Peyer's patch (tissue), 4 donors: Measurements from ENCODE around the gene PLXNA2. TPM values are rescaled to one million over a fixed set of nuclear protein-coding genes. Genes with fewer than 3 reads are reported as not detected.

Experiments used
- DNase-seq, 3 donors: peaks; one replicate each; pipeline ENCODE4 v3.0.0-alpha.2; 2017 to 2019
- H3K27ac ChIP-seq, 4 donors: fragments of 200-600 bp; sonication (generic); one replicate each; pipeline ENCODE4 v1.5.1; 2016 to 2019
- H3K27me3 ChIP-seq, 2 donors: fragments of 200-600 bp; sonication (generic); one replicate each; pipeline ENCODE4 v1.5.1; 2019
- H3K36me3 ChIP-seq, 3 donors: fragments of 200-600 bp; sonication (generic); one replicate each; pipeline ENCODE4 v1.5.1; 2016 to 2019
- H3K4me1 ChIP-seq, 4 donors: fragments of 200-600 bp; sonication (generic); one replicate each; pipeline ENCODE4 v1.5.1; 2016 to 2019
- H3K4me3 ChIP-seq, 4 donors: fragments of 200-600 bp; sonication (generic); 1 replicate in 3 of 4; 2 replicates in 1 of 4; pipeline ENCODE4 v1.5.1; 2016 to 2019; ENCODE audit warnings: mild to moderate bottlenecking in 1 of 4
- H3K9me3 ChIP-seq, 4 donors: fragments of 200-600 bp; sonication (generic); one replicate each; pipeline ENCODE4 v1.5.1; 2016 to 2019; ENCODE audit warnings: mild to moderate bottlenecking in 1 of 4
- CTCF ChIP-seq, 6 experiments: fragments of 450-650 bp in 4 of 6; fragments of 200-600 bp in 2 of 6; sonication (generic) in 1 of 6; IDR thresholded peaks; one replicate each; pipeline ENCODE4 v1.5.1; 2017 to 2019; ENCODE audit warnings: antibody characterized with exemption in 6 of 6, mild to moderate bottlenecking in 3 of 6, moderate library complexity in 1 of 6
- POLR2A ChIP-seq, 2 donors: fragments of 450-650 bp; IDR thresholded peaks; one replicate each; pipeline ENCODE4 v1.5.1; 2017; ENCODE audit warnings: antibody characterized with exemption in 2 of 2, mild to moderate bottlenecking in 2 of 2, moderate library complexity in 2 of 2
- total RNA-seq, 4 donors: library from RNA; depleted of rRNA; stranded (reverse); fragments of >200 nt; gene quantifications; one replicate each; pipeline ENCODE4 v1.1.0, GENCODE V29; 2016

Gene PLXNA2
- total RNA-seq, 4 donors from 2014 or later = 51.5 to 70.2 (median 62.5) TPM

- Histone ChIP-seq H3K4me1 (peaks cover 0 to 89% (median 6%) of the 10 kb centered on the region in 4 donors), H3K9me3 (no peaks in the 10 kb centered on the region), H3K27me3 (no peaks in the 10 kb centered on the region), H3K36me3 (no peaks in the 10 kb centered on the region), H3K4me3 (peak overlapping the region in 1 of 4 donors; percentile 19), H3K27ac (peak overlapping the region in 3 of 4 donors; percentile 27 to 69 (median 60))
- TF ChIP-seq POLR2A (IDR thresholded peaks at IDR 0.05) = peak; percentile 71 to 92
- peak in 1 of 6 experiments; percentile 3 for TF ChIP-seq CTCF (IDR thresholded peaks at IDR 0.05)
- DNase-seq = peak in 2 of 3 donors; percentile 75 to 79
Measured at GRCh38 chr1:208235982-208236761, 8.0 kb downstream of the PLXNA2 start.

GRCh38 chr1:208235356-208235981 is 8.7 kb downstream of the PLXNA2 start:
- Histone ChIP-seq H3K9me3 (no peaks in the 10 kb centered on the region), H3K27ac (peak overlapping the region in 3 of 4 donors; percentile 27 to 69 (median 60)), H3K36me3 (no peaks in the 10 kb centered on the region), H3K4me3 (peak overlapping the region in 1 of 4 donors; percentile 19), H3K4me1 (peaks cover 0 to 85% (median 6%) of the 10 kb centered on the region in 4 donors), H3K27me3 (no peaks in the 10 kb centered on the region)
- DNase-seq = no peak
- TF ChIP-seq POLR2A (IDR thresholded peaks at IDR 0.05) (no peak), CTCF (IDR thresholded peaks at IDR 0.05) (no peak)

GRCh38 chr1:208234721-208235120 is 9.5 kb downstream of the PLXNA2 start:
- H3K9me3 ChIP-seq = no peaks in the 10 kb centered on the region
- H3K27ac ChIP-seq = peak overlapping the region in 1 of 4 donors; percentile 9
- no peak overlapping the region for H3K4me3 ChIP-seq
- H3K27me3 ChIP-seq = no peaks in the 10 kb centered on the region
- TF ChIP-seq CTCF (IDR thresholded peaks at IDR 0.05) (no peak), POLR2A (IDR thresholded peaks at IDR 0.05) (no peak)
- DNase-seq = no peak
- H3K36me3 ChIP-seq = no peaks in the 10 kb centered on the region
- H3K4me1 ChIP-seq = peaks cover 0 to 85% (median 6%) of the 10 kb centered on the region in 4 donors

GRCh38 chr1:208233978-208234377 is 10.2 kb downstream of the PLXNA2 start:
- H3K36me3 ChIP-seq = no peaks in the 10 kb centered on the region
- H3K27ac ChIP-seq = peak overlapping the region in 2 of 4 donors; percentile 35 to 47
- peaks cover 0 to 78% (median 6%) of the 10 kb centered on the region in 4 donors for H3K4me1 ChIP-seq
- no peak for DNase-seq
- no peak for TF ChIP-seq POLR2A (IDR thresholded peaks at IDR 0.05)
- no peaks in the 10 kb centered on the region for H3K9me3 ChIP-seq
- H3K27me3 ChIP-seq = no peaks in the 10 kb centered on the region
- no peak overlapping the region for H3K4me3 ChIP-seq

- H3K4me3 ChIP-seq = no peak overlapping the region
- no peaks in the 10 kb centered on the region for H3K36me3 ChIP-seq
- H3K27me3 ChIP-seq = no peaks in the 10 kb centered on the region
- H3K9me3 ChIP-seq = no peaks in the 10 kb centered on the region
- H3K4me1 ChIP-seq = peaks cover 0 to 74% (median 6%) of the 10 kb centered on the region in 4 donors
- peak overlapping the region in 2 of 4 donors; percentile 35 to 47 for H3K27ac ChIP-seq
- TF ChIP-seq POLR2A (IDR thresholded peaks at IDR 0.05) = no peak
- TF ChIP-seq CTCF (IDR thresholded peaks at IDR 0.05) = no peak
- DNase-seq = no peak
Measured at GRCh38 chr1:208233546-208233945, 10.6 kb downstream of the PLXNA2 start.

GRCh38 chr1:208232662-208233038 is 11.5 kb downstream of the PLXNA2 start:
- H3K9me3 ChIP-seq = no peaks in the 10 kb centered on the region
- no peak overlapping the region for H3K27ac ChIP-seq
- TF ChIP-seq POLR2A (IDR thresholded peaks at IDR 0.05) (no peak), CTCF (IDR thresholded peaks at IDR 0.05) (no peak)
- DNase-seq = no peak
- no peaks in the 10 kb centered on the region for H3K36me3 ChIP-seq
- no peaks in the 10 kb centered on the region for H3K27me3 ChIP-seq
- H3K4me1 ChIP-seq = peaks cover 0 to 72% (median 6%) of the 10 kb centered on the region in 4 donors
- no peak overlapping the region for H3K4me3 ChIP-seq
